GM21367 (cell line): ENCODE data around the gene KAZN.
"Not testable (repeated sequence)": the region's sequence is repeated elsewhere in the genome, so short reads cannot be mapped to it uniquely, and the experiment has no call there.

Experiments used
- ATAC-seq: cut with Tn5 transposase; IDR thresholded peaks from one replicate; pipeline ENCODE4 v1.9.1; 2021; ENCODE audit not compliant: unreplicated experiment

Gene KAZN

DNA sequence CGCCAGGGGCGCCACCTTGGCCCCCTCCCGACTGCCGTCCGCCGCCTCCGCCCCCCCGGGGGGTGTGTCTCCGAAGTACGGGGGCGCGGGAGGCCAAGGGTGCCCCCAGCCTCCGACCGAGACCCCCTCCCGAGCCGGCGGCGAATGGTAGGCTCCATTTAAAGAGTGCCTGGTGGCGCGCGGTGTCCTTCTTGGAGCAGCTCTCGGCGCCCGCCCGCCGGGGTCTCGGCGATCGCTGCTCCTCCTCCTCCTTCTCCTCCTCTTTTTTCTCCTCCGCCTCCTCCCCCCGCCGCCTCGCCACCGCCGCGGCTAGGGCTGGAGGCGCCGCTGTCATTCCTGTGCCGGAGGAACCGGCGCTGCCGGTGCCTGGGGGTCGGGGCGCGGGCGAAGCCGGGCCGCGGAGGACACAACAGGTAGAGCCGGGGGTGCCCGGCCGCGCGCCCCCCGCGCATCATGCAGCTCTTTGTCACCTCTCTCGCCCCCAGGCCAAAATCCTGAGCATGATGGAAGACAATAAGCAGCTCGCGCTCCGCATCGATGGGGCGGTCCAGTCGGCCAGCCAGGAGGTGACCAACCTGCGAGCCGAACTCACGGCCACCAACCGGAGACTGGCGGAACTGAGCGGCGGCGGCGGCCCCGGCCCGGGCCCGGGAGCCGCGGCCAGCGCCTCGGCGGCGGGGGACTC is at the start of gene KAZN:
Gene KAZN (plus strand): TSS at position 188 of the 685 bp plus-strand sequence.
- no peak for ATAC-seq

DNA sequence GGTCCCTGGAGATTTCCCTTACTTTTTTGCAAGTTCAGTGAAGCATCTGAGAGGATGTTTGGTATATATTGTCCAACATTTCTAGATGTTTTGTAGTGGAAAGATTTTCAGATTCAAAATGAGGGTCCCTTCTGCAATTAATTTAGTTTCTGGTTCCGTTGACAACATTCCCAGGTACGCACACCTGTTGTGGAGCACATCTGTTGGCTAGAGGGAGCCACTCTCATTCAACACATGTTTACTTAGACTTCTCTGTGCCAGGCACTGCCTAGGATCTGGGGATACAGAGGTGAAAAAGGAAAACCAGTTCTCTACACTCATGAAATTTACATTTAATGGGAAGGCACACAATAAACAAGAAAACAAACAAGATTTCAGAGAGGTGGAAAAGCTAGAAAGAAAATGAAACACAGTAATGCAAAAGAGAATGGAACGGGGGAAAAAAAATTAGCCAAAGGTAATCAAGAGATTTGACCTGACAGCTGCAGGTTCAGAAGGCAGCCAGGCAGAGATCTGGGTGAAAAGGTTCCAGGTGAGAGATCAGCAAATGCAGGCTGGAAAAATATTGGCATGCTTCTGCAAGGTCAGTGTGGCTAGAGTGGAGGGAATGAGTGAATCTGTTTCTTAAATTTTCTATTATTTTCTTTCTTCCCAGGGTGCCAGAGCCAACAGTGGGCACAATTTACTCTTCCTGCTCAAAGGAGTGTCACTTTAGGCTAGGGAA is 48.4 kb upstream of the KAZN start:
- ATAC-seq = no peak

DNA sequence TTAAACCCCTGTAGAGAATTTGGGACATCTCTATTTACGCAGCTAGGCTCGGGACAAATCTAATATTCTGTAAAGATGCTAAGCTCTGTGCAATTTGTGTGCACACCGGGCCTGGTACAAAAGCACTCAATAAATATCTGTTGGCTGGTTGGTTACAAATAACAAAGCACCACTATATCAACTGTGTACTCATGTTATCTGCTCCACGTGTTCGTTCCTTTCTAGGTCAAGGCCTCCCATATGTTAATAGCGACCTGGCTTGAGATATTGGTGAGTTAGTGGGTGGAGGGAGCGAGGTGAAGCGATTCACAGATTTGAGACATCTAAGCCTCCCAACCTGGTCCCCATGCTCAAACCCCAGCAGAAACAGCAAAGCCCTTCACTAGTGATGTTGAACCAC is 47.1 kb upstream of the KAZN start:
- ATAC-seq = no peak

DNA sequence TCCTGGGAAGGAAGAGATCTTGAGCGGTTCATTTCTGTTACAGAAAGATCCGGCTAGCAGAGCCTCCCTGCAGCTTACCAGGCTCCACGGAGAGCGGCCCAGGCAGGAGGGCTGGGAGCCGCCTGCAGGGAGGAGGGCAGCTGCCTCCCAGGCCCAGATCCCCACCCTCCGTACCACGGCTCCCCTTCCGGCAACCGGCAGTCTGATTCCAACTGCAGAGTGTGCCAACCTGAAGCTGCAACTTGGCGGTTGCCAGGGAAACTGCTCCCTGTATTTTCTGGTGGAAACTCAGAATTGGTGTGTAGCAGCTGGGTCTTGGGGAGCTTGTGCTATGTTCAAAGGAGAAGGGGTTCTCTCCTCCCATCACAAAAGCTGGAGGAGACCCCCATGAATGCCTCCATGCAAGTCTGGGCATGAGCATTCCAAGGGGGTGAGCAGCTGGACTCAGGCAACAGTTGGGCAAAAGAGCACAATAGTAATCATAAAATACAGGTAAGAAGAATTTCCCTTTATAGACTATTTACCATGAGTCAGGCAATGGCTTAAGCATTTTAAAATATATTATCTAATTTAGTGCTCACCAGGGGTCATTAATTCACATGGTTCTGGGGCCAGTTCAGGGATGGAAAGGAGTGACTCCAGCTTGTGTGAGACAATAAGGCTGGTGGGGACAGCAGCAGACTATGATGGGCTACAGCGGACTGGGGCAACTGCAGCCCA is 46.1 kb upstream of the KAZN start:
- no peak for ATAC-seq

DNA sequence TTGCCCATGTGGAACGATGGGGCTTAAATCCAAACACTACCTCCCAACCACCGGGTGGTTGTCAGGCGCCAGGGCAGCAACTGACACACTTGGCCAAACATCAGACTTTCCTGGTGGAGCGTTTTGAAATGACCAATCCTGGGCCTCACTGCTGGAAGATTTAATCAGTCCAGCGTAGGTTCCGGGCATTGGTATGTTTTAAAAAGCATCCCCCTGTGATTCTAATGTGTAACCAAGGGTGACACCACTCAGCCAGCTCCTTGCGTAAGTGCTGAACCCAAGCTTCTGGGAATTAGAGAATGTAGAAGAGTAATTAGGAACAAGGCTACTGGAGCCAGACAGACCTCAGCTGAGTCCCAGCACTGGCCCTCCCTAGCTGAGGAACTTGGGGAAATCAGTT is 44.8 kb upstream of the KAZN start:
- ATAC-seq = no peak

DNA sequence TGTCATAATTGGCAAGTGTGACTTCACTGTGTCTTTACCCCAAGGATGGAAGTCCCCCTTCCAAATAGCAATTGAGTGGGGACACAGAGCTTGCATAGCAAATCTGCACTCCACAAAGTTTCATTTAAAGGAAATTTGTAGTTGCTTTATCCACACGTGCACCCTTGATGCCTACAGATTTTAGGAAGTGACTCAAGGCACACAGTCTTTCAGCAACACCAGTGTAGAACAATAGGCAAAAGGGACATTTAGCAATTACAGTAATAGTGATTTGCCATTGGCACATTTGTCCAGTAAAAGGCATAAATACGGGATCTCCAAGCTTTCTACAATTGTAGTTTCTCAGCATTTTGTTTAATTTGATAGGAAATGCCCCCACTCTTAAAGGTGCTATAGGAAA is 43.4 kb upstream of the KAZN start:
- no peak for ATAC-seq

DNA sequence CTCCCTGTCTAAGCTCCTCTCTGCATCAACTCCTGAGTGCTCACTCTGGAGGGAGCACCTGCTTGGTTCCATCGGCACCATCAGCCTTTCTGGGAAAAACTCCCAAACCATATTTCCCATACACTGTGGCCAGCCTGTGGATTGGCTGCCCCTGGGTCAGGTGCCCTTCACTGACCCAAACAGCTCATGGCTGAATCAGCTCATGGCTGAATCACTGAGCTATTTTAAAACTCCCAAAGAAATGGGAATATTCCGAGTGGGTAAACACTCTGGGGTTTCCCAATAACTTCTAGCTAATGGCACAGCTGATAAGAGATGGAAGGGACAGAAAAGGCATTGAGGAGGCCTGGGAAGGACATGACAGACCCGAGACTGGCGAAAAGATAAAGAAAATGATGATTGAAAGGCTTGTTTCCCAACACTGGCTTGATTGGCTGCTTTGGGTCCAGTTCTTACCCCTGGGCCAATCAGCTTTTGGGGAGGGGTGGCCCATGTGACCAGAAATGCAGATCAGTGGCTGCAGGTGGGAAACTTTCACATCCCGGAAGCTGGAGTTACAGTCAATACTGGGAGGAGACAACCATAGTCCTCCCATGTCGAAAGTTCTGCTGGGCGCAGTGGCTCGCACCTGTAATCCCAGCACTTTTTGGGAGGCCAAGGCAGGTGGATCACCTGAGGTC is 37.3 kb upstream of the KAZN start:
- no peak for ATAC-seq

DNA sequence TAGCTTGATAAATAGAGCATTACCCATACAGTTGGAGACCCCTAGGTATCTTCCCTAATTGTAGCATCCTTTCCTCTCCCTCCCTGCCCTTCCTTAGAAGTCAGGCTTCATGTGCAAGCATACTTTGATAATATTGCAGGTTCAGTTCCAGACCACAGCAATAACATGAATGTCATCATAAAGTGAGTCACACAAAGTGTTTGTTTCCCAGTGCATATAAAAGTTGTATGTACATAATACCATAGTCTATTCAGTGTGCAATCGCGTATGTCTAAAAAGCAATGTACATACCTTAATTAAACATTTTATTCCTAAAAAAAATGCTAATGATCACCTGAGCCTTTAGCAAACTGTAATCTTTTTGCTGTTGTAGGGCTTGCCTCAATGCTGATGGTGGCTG is 33.4 kb upstream of the KAZN start:
- no peak for ATAC-seq

DNA sequence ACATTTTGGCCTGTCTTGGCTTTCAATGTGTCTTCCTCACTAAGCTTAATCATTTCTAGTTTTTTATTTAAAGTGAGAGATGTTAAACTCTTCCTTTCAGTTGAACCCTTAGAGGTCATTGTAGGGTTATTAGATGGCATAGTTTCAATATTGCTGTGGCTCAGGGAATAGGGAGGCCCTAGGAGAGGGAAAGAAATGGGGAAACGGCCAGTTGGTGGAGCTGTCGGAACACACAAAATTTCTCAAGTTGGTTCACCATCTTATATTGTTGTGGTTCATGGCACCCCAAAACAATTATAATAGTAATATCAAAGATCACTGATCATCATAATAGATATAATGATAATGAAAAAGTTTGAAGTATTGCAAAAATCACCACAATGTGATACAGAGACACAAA is 31.4 kb upstream of the KAZN start:
- ATAC-seq = no peak

DNA sequence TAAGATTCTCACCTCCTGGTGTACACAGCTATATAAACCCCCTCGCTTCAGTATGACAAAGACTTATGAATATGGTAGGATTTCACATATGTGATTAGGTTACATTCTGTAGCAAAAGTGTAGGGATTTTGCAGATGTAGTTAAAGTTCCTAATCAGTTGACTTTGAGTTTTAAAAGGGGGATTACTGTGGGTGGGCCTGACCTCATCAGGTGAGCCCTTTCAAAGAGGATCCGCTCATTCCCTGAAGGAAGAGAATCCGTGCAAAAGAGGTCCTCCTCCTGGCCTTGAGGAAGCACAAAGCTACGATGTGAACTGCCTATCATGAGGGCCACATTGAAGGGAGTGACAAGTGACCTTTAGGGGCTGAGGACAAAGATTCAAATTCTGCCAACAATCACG is 30.6 kb upstream of the KAZN start:
- ATAC-seq = no peak

DNA sequence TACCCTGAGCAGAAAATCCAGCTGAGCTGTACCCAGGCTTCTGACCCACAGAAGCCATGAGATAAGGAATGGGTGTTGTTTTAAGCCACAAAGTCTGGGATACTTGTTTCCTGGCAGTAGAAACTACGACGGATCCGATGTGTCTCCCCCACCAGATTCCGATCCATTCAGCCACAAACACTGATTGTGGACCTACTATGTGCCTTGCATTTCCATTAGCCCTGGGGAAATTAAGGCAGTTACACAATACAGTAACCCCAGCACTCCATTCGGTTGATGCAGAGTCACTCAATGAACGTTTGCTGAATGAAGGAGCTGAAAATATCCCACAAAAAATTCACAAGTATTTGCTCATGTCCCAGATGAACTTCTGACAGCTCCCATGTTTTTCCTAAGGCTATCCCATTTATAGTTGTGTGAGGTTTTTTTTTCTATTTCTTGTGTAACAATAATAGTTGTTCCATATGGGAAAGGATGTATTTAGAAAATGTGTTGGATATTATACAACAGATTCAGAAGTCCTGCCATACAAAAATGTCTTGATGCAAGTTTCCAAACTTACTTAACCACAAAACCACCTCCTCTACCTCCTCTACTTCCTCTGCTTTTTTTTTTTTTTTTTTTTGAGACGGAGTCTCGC is 29.6 kb upstream of the KAZN start:
- no peak for ATAC-seq

DNA sequence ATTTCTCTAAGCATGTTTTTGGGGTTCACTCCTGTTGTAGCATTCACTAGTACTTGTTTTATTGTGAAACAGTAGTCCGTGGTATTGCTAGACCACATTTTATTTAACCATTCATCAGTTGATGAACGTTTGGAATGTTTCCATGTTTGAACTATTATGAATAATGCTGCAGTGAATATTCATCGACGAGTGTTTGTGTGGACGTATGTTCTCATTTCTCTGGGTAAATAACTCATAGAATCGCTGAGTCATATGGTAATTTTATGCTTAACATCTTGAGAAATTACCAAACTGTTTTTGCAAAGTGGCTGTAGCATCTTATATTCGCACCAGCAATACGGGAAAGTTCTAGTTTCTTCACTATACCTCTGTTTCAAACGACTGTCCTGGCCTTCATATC is 28.0 kb upstream of the KAZN start:
- no peak for ATAC-seq

DNA sequence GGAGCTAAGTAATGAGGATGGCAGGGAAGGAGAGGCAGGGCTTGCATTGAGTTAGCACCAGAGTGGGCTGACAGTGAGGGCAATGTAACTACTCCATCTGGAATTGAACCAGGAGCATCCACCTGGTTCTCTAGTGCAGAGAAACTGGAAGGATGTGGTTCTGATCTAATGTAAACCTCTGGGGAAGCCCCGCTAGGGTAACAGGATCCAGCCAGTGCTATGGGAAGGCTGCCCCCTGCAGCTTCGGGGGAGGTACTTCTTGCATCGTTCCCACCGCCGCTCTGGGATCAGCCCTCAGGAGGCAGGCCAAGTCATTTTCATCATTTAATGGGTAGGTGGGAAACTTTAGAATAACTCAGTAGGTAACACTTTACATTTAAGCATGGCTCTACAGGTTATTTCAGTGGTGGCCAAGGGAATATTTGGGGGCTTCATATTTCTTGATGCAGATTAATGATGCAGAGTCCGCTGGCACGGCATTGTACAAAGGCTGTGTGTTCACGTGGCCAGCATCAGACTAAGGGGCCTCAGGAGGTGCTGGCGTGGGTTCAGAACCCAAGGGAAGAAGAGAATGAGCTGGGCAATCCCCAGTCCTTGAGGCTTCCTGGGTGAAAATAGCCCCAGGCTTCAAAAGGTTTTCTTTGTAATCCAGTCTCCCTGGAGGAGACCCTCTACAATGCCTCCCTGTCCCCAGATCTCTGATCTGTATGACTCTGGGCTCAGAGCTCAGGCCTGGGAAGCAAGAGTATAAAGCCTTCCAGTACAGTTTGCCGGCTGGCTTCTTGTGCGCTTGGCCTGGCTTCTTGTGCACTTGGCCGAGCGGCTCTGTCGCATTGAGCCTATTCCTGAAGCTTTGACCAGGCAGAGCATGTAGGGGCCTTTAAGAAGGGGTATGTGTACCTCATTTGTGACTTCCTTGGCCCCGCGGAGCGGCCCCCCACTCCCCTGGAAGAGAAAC is 26.4 kb upstream of the KAZN start:
- no peak for ATAC-seq

DNA sequence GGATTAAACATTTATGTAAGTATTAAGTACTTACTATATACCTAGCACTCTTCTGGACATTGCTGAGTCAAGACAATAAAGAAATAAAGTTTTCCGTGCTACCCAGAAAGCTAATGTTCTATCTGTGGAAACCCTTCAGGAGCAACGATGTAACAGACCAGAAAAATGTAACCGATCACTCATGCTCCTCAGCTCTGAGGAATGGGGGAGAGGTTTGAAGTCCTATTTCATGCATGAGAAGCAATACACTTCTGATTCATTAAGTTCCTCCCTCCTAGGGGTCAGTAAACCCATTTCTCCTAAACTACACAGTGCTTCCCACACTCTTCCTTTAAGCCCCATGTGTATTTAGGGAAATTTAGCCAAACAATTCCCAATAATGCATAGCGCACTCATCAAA is 25.6 kb upstream of the KAZN start:
- ATAC-seq = no peak

DNA sequence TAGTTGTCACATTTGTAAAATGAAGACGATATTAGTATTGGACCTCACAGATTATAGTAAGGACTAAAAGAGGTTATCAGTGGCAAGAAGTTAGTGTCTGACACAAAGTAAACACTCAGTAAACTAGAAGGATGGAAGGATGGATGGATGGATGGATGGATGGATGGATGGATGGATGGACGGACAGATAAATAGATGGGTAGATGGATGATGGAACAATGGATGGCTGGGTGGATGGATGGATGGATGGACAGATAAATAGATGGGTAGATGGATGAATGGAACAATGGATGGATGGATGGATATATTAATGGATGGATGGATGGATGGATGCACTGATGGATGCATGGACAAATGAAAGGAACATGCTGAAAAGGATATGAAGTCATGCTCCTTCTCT is 22.3 kb upstream of the KAZN start:
- ATAC-seq = no peak

DNA sequence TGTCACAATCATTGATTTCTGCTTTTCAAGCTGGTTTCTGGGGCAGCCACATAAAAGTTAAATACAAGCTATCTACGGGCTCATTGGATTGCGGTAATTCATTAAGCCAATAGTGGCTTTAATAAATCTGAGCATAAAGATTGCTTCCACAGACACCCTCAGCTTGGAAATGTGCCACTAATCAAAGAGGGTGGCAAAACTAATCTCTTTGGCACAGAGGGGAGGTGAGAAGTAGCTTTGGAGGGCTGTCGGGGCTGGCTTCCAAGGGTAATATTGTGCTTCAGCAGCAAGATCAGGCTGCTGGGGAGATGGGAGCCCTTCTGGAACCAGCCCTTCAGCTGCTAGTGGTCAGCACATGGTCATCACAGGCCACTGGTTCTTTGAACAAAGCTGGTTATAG is 21.2 kb upstream of the KAZN start:
- no peak for ATAC-seq

DNA sequence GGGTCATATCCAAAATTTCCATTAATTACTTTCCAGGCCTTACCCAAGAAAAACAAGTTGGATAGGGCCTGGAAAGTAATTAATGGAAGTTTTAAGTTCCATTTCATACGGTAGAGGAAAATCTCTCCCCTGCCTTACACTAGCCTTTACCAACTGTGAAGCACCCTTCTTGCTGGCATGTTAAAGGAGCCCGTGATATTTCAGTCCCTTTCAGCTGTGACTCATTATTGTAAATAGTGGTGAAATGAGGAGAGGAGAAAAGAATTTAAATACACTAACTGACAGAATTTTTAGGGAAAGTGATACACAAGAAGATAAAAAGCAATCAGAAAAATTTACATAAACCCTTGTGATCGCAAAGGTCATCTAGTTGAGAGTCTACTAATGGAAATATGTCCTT is 20.3 kb upstream of the KAZN start:
- ATAC-seq = no peak

DNA sequence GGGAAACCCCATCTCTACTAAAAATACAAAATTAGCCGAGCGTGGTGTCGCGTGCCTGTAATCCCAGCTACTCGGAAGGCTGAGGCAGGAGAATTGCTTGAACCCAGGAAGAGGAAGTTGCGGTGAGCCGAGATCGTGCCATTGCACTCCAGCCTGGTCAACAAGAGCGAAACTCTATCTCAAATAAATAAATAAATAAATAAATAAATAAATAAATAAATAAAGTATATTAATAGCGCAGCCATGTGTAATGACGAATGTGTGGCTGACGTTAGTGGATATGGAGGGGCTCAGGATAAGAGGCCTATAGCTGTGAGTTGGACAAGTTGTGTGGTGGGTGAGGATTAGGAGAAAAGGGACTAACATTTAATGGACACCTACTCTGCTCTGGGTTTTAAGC is 18.2 kb upstream of the KAZN start:
- not testable (repeated sequence) for ATAC-seq

DNA sequence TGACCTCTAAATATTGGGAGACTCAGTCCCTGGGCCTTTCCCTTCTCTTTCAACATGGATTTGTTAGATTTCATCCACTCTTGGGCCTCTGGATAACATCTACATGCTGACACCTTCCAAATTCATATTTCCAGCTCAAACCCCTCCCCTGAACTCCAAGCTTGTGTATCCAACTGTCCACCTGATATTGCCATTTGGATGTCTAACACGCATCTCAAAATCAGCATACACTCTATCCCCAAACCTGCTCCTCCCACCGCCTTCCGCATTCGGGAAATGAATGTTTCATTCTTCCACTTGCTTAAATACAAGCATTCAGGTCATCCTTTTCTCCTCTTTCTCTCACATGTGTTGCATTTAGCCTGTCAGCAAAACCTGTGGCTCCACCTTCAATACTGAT is 17.5 kb upstream of the KAZN start:
- no peak for ATAC-seq

DNA sequence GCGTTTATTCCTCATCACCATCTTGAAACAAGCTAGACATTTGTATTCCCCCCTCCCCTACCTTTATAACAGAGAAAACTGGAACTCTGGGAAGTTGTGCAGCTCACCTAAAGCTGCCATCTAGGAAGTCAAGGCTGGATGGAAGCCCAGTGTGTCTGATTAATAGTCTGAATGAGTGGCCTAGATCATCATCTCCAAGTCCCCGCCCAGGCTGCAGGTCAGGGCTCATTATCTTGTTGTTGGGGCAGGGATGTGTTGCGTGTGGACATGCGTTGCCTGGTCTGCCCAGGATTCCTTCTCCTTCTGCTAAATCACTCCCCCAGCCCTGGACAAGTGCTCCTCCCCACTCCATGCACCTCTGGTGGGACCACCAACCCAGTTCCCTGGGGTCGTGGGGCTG is 14.7 kb upstream of the KAZN start:
- ATAC-seq = no peak
